GM18517 (cell line): ENCODE results near the gene SIRPB2.
A peak's percentile ranks its signal among the peaks of the same experiment; 100 is the strongest.

Source experiments
- ATAC-seq: cut with Tn5 transposase; IDR thresholded peaks from one replicate; pipeline ENCODE4 v1.9.1; 2021; ENCODE audit warnings: mild to moderate bottlenecking, moderate library complexity; ENCODE audit not compliant: unreplicated experiment

SIRPB2 gene

GRCh38 chr20:1491281-1491840 lies at the start of gene SIRPB2:
Gene SIRPB2 (minus strand): TSS chr20:1491420. CDS start chr20:1491359, 61 bp downstream.
- ATAC-seq = no peak

DNA sequence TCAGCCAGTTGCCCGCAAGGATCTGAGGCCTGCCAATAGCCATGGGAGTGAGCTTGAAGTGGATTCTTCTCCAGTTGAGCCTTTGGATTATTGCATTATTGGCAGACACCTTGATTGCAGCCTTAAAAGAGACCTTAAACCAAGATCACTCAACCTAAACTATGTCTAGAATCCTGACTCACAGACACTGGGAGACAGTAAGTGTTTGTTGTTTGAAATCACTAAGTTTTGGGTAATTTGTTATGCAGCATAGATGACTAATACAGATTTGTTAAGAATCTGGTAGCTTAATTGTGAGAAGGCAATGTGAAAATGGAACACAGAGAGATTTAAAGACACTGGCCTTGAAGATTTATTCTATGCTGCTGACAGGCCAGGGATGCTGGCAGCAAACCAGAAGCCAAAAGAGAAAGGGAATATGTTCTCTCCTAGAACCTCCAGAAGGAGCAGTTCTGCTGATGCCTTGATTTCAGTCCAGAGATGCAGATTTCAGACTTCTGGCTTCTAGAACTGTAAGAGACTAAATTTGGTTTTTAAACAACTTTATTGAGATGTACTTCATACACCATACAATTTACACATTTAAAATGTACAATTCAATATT lies 48.7 kb upstream of the SIRPB2 start:
- no peak for ATAC-seq

GRCh38 chr20:1538655-1539054 lies 47.4 kb upstream of the SIRPB2 start:
- ATAC-seq = no peak

- no peak for ATAC-seq
Observed at GRCh38 chr20:1537731-1538058, 46.5 kb upstream of the SIRPB2 start.

- no peak for ATAC-seq
Observed at GRCh38 chr20:1536893-1537730, 45.9 kb upstream of the SIRPB2 start.

DNA sequence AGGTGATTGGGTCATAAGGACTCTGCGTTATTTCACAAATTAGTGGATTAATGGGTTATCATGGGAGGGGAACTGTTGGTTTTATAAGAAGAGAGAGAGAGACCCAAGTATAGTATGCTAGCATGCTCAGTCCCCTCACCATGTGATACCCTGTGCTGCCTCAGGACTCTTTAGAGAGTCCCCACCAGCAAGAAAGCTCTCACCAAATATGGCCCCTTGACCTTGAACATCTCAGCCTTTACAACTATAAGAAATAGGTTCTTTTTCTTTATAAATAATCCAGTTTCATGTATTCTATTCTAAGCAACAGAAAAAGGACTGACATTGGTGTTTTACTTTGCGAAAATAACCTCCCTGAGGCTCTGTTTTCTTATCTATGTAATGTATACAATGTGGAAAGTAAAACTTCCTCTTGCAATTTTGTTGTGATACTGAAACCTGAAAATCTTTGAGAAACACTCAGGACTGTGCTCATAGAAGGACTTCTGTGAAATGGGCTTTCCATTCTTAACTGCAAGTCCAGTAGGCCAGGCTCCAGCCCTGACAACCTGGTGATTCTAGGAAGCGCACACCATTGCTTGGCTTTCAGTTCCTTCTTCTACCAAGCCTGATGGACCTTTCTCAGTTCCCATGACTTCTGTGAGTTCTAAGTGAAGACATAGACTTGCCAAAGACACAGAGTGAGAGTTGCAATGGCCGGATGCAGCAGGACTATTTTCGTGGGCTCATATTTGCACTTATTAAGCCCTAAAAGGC lies 44.4 kb upstream of the SIRPB2 start:
- peak; percentile 92 for ATAC-seq

DNA sequence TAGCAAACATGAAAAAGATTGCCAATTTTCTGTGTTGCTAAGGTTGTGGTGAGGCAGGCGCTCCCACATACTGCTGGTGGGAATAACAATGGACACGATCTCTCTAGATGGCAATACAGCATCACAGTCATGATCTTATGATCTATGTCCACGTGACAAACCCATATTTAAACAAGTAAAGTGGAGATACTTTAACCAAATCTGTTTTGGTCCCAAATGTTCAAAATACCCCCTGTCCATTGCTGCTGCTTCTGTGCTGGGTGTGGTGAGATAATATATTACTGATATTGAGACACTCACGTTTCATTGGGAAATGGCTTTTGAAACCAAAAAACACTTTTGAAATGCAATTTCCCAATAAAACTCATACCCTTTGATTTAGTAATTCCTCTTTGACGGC lies 43.3 kb upstream of the SIRPB2 start:
- no peak for ATAC-seq

DNA sequence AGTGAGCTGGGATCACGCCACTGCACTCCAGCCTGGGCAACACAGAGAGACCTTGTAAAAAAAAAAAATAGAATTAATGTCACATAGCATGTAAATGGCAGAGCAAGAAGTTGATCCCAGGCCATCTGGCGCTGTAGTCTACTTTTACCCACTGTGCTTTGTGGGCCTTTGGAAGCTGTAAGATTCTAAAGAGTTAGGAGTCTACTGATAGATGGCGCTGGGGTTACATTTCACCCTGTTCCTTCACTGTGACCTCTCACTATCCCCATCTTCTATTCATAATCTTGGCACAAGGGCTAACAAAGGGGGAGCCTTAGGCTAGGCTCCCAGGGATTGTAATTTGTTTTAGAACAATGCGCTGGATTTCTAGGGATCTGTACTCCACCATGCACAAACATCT lies 41.8 kb upstream of the SIRPB2 start:
- no peak for ATAC-seq

DNA sequence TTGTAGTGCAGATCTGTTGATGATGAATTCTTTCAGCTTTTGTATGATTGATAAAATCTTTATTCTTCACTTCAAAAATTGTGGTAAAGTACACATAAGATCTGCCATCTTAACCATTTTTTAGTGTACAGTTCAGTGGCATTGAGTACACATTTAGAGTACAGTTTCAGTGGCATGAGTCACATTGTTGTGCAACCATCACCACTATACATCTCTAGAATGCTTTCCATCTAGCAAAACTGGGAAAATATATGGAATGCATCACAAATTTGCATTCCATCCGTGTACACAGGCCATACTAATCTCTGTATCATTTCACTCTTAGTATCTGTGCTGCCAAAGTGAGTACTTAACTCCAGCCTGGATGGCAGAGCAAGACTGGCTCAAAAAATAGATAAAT lies 37.6 kb upstream of the SIRPB2 start:
- ATAC-seq = no peak

GRCh38 chr20:1527923-1528322 lies 36.7 kb upstream of the SIRPB2 start:
- ATAC-seq = no peak

GRCh38 chr20:1526896-1527295 lies 35.7 kb upstream of the SIRPB2 start:
- ATAC-seq = no peak

DNA sequence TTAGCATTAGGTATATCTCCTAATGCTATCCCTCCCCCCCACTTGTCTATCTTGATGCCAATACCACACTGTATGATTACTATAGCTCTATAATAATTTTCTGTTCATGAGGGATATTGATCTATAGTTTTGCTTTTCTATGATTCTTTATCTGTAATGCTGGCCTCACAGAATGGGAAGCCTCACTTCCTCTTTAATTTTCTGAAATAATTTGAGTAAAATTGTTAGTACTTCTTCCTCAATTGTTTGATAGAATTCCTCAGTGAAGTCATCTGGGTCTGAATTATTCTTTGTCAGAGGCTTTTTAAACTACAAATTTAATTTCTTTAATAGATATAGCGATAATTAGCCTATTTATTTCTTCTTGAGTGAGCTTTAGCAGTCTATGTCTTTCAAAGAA lies 35.1 kb upstream of the SIRPB2 start:
- ATAC-seq = no peak

- ATAC-seq = no peak
Observed at GRCh38 chr20:1524004-1524403, 32.8 kb upstream of the SIRPB2 start.

DNA sequence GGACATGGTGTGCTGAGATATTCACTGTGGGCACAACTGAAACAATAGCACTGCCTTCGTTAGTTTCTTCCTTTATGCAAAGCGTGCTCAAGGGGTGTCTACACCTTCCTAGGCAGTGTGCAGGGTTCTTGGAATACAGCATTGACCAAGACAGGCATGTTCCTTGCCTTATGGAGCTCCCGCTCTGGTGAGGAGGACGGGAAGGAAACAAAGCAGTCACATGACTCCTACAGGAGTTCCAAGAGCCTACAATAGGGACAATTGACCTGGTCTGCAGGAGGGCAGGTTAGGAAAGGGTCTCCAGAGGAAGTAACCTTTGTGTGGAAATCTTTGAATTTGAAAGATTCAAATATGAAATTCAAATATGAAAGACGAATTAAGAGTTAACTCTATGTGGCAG lies 25.8 kb upstream of the SIRPB2 start:
- ATAC-seq = no peak

DNA sequence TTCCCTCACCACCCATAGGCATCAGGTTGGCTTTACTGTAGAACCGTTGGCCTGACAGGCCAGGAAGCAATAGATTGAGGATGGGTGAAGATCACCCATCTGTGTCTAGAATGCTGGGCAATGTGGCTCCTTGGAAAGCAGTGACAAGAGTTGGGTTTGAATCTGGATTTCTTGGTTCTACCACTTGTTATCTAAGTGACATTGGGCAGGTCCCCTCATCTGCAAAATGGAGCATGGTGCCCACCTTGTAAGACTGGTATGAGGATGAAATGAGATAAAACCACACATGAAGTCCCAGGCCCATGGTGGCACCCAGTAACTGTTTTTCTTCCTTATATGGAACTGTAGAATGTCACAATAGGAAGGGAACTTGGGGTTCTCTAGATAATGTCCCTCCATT lies 22.6 kb upstream of the SIRPB2 start:
- no peak for ATAC-seq

DNA sequence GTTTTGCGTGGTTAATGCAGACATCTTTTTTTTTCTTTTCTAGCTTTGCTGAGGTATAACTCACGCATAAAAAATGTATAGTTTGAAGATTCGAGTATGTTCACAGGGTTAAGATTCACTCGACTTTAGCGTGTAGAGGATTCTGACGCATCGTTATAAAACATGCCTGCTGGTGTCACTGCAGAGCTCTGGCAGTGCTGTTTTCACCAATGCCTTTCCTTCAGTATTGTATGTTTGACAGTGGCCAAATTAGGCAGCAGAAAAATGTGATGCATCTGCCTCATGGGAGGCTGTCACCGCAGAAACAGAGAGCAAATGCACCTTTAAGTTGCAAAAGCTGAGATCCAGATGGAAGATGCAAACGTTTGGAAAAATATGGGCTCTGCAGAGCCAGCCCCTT lies 18.0 kb upstream of the SIRPB2 start:
- ATAC-seq = no peak

DNA sequence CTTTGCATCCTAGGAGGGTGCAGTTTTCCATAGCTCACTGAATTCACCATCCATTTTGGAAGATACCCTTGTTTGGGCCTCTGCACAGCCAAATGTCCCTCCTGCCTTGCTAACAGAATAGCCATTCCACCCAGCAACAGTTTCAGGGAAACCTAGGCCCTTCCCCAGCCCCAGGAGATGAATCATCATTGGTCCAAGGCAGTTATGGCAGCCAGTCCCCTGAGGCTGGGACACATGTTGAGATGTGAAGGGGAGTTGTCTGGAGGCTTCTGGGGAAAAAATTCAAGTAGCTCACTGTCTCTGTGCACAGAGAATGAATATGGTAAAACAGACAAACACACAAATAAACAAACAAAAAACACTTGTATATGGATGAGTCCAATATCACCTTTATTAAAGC lies 17.4 kb upstream of the SIRPB2 start:
- no peak for ATAC-seq

GRCh38 chr20:1507276-1507675 lies 16.1 kb upstream of the SIRPB2 start:
- ATAC-seq = no peak

DNA sequence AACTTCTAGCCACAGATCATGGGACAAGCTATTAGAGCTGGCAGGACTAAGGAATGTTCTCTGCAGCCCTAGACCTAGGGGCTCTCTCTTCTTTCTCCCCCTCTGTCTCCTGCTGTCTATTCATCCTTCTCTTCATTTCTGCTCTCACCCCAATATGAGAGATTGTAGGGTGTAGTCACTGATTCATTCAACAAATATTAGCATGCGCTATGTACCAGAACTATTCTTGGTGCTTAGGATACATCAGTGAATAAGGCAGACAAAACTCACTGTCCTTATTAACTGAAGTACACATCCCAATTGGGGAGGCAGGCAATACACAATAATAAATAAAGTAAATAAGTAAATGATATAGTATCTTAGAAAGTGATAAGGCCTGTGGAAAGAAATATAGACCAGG lies 14.7 kb upstream of the SIRPB2 start:
- ATAC-seq = no peak

GRCh38 chr20:1505361-1505760 lies 14.1 kb upstream of the SIRPB2 start:
- no peak for ATAC-seq

DNA sequence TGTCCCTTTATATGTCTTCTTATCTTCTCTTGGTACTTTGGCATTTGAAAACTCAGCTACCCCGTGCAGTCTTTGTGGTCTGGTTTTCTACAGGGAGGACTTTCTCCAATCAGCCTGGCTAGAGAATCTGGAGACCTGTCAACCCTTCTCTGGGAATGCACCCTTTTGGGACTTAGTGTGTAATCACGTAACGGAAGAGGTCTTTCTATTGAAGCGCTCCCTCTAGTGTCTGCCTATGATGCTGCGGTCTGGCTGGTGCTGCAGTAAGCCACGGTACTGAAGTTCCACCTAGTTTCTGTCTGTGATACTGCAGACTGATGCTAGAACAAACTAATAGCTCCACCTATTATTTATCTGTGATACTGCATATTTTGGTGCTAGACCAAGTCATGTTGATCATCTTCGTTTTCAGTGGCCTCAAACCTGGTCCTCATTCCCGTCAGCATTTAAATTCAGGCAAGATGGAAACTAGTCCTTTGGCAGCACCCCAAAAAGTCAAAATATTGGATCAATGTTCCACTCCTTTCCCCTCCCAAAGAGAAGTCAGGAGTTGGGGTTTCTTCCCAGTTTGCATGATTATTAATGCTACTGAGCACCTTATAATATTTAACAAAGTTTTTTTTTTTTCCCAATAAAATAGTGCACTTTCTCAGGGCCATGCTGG lies 12.5 kb upstream of the SIRPB2 start:
- ATAC-seq = peak; percentile 90
